Ureter (tissue), 1 donor: ENCODE measurements around the gene ANO2. TPM values are rescaled to one million over a fixed set of nuclear protein-coding genes. Genes with fewer than 3 reads are reported as not detected.
A peak's percentile ranks its signal among the peaks of the same experiment; 100 is the strongest.

Source experiments
- DNase-seq: peaks from one replicate; pipeline ENCODE4 v3.0.0-alpha.2; 2020; ENCODE audit warnings: low spot score
- total RNA-seq: library from RNA; stranded (reverse); gene quantifications from one replicate; pipeline ENCODE4 v1.2.4, GENCODE V29; 2023
- donor health status: DM: yes; HTN: yes; CAD: no.

ANO2 gene
- total RNA-seq, 1 donor from 2014 or later, result 4.2 TPM

DNA sequence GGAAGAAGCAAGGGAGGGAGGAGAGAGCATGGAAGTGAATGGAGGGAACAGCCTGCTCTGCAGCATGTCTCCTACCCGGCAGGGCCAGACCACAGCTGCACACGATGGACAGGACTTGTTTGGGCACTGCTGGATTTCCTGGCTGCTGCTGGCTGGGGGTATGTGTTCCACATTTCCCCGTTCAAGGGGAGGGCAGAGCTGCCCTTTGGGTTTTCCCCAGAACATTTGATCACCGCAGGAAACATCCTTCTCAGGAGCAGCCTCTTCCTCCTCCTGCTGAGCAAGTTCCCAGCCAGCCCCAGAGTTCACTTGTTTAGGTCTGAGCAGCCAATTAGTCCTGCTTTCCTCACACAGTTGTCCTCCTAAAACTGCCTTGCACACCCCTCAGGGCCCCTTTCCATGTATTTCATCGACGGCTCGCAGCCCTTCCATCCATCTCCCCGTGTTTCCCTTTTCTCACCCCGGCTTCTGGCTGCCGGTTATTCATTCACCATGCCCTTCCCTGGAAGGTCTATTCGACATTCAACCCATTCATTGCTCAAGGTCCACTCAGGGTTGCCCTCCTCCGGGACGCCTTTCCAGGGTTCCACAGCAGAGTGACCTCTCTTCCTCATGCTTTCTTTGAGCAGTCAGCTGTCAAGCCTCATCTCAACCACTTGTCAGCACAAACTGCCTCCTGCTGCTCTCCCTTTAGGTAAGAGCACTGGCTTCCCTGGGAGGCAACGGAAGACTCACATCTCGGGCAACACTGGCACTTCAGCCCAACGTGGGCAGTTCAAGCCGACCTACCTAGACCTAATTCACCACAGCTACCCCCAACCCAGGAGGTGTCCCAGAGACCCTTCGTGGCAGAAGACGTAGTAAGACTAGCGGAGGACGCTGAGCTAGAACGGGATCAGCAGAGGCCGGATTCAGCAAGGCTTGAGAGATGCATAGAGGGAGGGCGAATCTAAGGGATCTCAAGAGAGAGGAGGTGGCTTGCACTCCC is 20.1 kb upstream of the ANO2 start:
- DNase-seq, result no peak

GRCh38 chr12:5963515-5963914 is 18.5 kb upstream of the ANO2 start:
- DNase-seq, result no peak

DNA sequence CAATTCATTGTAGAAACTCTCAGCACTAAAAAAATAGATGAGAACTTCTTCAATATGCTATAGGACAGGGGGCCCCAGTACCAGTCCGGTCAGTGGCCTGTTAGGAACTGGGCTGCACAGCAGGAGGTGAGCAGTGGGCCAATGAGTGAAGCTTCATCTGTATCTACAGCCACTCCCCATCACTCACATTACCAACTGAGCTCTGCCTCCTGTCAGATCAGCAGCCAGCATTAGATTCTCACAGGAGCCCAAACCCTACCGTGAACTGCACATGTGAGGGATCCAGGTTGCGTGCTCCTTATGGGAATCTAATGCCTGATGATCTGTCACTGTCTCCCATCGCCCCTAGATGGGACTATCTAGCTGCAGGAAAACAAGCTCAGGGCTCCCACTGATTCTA is 15.7 kb upstream of the ANO2 start:
- no peak for DNase-seq

DNA sequence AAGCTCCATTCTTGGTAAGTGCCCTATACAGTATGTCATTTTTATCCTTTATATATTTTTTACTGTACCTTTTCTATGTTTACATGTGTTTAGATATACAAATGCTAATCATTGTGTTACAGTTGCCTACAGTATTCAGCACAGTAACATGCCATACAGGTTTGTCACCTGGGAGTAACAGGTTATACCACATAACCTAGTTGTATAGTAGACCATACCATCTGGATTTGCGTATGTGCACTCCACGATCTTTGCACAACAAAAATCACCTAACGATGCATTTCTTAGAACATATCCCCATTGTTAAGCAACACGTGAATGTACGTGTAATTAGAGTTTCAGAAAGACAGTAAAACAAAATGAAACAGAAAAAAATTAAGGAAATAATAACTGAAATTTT is 11.9 kb upstream of the ANO2 start:
- no peak for DNase-seq

- DNase-seq, result no peak
Observed at GRCh38 chr12:5954661-5955060, 9.6 kb upstream of the ANO2 start.

DNA sequence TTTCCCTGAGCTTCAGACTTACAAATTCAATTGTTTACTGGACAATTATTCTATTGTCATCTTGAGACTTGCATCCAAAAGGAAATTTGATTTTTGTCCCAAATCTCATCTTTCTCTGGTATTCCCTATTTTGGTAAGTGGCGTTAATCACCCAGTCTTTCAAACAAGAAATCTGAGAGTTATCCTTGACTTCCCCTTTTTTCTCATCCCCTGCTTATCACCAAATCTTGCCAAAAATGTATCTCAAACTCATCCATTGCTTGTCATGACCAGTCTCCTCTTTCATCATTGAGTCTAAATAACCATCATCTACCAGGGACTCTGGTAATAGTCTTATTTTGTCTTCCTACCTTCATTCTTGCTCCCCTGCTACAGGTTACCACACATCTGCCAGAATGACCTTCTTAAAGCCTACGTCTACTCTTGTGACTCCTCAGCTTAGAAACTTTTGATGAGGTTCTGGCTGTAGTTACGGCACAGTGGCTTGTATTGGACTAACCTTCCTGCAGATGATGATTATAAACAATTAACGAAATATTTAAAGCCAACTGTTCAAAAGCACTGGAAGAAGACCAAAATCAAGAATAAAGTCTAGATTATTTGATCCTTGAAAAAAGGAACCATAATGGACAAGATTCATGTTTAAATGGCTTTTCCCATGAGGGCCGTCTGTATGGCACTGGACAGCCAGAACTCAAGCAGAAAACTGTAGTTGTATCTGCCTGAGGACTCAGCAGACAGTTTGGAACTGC is 9.0 kb upstream of the ANO2 start:
- DNase-seq, result no peak

- DNase-seq, result no peak
Observed at GRCh38 chr12:5952031-5952430, 7.0 kb upstream of the ANO2 start.

DNA sequence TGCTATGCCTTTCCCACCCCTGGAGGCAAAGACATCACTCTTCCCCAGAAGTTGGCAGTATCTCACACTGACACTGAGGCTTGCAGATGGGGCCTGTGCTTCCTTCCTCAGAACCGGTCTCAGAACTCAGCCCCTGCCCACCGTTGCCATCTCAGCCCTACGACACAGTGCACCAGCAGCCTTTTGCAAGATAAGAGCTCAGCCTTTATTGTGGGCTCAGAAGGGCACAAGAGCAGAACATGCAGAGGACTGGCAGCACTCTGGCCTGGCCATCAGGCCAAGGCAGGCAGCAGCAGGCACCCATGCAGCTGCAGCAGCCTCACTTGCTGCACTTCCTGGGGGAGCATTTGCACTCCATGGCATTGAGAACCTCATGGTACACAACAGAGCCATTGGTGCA is 3.6 kb upstream of the ANO2 start:
- DNase-seq, result no peak

- DNase-seq, result no peak
Observed at GRCh38 chr12:5947006-5947405, 1.9 kb upstream of the ANO2 start.

DNA sequence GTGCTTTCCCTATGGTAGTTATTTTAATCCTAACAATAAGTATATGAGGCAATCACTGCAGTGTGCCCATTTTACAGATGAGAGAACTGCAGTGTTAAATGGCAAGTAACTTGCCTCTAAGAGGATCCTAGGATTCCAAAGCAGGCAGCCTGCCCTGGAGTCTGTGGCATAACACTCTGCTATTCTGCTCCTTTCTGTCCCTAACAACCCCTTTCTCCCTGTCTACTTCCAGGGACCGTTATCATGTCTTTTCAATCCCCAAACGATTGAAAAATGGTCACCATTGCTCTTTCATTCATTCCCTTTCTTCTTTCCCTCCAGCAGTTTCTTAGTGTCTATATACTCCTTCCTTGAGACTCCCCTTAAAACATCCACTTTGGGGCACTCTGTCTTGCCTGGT is 1.3 kb upstream of the ANO2 start:
- DNase-seq, result no peak

- no peak for DNase-seq
Observed at GRCh38 chr12:5944688-5945070, 380 bp downstream of the ANO2 start.

GRCh38 chr12:5944053-5944452 is 1.0 kb downstream of the ANO2 start:
- DNase-seq, result no peak

GRCh38 chr12:5941907-5942306 is 3.2 kb downstream of the ANO2 start:
- no peak for DNase-seq

DNA sequence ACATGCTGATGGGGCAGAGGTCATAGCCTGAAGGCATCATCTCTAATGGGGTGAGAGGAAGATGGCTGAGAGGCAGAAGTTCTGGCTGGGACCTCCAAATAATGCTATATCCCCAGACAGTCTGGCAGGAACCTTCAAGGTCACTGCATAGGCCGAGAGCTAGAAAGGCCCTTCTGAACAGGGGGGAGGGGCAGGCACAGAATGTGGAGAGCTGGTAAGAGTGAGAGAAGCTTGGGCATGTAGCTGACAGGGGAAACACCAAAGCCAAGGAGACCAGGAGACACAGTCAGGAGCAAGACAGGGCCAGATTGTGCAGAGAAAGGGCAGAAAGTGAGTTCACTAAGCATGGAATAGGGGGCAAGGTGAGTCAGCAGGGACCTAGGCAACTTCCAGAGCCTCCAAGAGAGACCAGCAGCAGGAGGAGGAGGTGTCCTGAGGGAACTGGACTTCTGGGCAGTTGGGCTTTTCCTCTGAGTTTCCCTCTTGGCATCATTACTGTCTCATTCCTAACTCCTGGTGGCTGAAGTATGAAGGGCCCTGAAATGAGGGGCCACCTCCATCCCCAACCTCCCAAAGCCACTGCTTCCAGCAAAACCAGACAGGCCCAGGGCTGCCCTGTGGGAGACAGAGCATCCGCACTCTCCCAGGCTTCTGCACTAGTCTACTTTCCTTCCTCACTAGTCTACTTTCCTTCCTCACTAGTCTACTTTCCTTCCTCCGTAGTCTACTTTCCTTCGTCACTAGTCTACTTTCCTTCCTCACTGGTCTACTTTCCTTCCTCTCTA is 17.1 kb downstream of the ANO2 start:
- peak; percentile 35 for DNase-seq

DNA sequence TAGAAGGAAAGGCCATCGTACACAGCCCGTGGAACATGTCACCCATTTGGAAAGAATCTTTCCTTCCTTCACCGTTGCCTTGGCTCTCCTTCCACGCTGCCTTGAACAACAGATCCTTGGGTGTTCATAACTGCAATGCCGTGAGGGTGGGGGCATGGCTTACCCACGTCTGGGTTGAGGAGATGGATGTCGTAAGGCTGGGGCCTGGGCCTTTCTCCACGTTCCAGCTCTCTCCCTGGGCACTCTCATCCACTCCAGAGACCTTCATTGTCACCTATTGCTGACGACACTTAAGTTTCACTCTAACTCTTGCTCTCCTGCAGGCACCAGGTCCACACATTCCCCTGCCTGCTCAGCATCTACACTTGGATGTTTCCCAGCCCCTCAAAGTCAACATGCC is 19.4 kb downstream of the ANO2 start:
- peak; percentile 24 for DNase-seq

- DNase-seq, result no peak
Observed at GRCh38 chr12:5924342-5924741, 20.7 kb downstream of the ANO2 start.

DNA sequence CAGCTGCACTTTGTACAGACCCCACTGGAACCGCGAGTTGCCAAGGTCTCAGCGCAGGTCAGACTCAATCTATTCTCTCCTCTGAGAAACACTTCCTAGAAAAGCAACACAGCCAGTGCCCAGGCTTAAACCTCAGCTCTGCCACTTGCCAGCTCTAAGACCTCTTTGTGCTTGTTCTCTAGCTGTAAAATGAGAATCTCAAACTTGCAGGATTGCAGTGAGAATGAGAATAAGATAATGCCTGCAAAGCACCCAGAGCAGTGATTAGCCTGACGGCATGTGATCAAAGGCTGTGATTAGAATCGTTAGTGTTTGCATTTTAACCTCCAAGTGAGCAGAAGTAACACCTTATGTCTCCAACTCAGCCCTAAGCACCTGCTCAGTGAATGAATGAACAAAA is 21.3 kb downstream of the ANO2 start:
- DNase-seq, result peak; percentile 14

DNA sequence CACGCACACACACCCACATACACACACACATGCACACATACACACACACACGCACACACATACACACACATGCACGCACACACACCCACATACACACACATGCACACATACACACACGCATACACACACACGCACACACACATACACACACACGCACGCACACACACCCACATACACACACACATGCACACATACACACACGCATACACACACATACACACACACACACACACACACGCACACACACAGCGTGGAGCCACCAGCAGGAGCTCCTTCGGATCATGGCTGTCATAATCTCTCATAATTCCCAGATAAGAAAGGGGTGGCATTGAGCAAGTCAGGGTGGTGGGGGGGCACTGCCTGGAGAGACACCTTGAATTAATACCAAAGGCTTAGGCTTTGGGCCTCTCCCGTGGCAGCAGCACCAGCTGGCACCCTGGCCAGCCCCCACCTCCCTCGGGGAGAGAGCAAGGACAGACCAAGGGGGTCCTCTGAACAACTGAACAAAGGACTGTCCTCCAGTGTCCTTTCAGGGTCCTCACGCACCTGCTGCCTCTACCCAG is 21.9 kb downstream of the ANO2 start:
- peak; percentile 19 for DNase-seq

DNA sequence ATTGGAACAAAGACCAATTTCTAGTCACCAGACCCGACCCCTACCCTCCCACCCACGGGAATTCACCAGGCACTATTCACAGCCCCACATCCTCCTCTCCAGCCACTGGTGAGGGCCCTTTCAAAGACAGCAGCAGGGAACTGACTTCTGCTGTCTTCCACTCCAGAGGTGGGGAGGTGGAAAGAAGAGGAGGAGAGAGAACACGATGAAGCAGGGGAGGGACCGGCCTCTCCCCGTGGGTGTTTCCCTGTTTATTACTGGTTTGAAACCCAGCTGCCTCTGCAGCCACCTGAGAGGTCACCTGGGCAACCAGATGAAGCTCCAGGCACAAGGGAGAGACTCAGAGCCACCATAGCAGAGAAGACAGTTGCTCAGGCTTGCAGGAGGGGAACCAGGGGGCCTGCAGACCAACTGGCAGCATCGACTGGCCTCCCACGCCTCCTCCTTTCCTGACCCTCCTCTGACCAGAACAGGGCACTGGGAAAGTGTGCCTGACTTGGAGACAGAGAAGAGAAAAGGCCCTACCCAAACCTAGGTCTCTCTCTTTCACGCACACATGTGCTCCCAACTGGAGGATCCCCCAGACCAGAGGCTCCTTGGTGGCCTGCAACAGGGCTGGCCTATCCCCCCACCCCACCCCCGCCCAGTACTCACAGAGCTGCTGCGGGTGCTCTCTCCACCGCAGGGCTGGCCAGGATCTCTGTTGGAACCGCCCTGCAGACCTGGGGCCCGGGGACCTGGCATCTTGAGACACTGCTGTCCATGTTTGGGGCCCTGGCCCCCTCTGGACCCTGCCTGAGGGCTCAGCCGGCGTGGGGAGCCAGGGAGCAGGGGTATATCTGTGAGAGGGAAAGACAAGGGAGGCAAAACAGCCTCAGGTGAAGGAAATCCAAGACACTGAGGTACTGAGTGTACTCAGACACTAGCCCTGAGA is 22.8 kb downstream of the ANO2 start:
- DNase-seq, result peak; percentile 28

GRCh38 chr12:5921027-5921909 is 23.8 kb downstream of the ANO2 start:
- peak; percentile 32 for DNase-seq
